CD4-positive, alpha-beta T cell (primary cell): ENCODE data around the gene OR1L4. TPM values are rescaled to one million over a fixed set of nuclear protein-coding genes. Genes with fewer than 3 reads are reported as not detected.

Source experiments
- ATAC-seq: fragments of 200-7000 bp; cut with Tn5 transposase; one replicate; pipeline ENCODE4 v1.10.0; 2022; ENCODE audit warnings: mild to moderate bottlenecking; ENCODE audit not compliant: poor library complexity
- CTCF ChIA-PET: fragments of 350-600 bp; sonication (Branson Sonifier 250); formaldehyde crosslinking; loops from one replicate; lab custom pipeline; 2021; ENCODE audit warnings: antibody characterized with exemption, inconsistent platforms; lab: Charles Lee
- POLR2A ChIA-PET: fragments of 350-600 bp; sonication (Branson Sonifier 250); formaldehyde crosslinking; loops from one replicate; lab custom pipeline; 2021; ENCODE audit warnings: antibody characterized with exemption, inconsistent platforms; lab: Charles Lee
- DNase-seq, 14 experiments: peaks; one replicate each; pipeline ENCODE4 v3.0.0-alpha.2; 2013 to 2020; ENCODE audit warnings: mixed read lengths in 2 of 14
- H3K27ac ChIP-seq, 2 donors: one replicate each; pipeline versions ENCODE4 v1.5.1 to v1.7.0; 2013; ENCODE audit warnings: low read length in 2 of 2, low read depth in 1 of 2, mild to moderate bottlenecking in 1 of 2
- H3K27me3 ChIP-seq, 2 experiments: 1 replicate in 1 of 2; 2 replicates in 1 of 2; pipeline versions ENCODE4 v1.6.1 to v1.7.0; 2013; ENCODE audit warnings: low read length in 2 of 2, control low read depth in 1 of 2, mild to moderate bottlenecking in 1 of 2, moderate library complexity in 1 of 2; ENCODE audit not compliant: insufficient read depth in 2 of 2, control insufficient read depth in 1 of 2
- H3K36me3 ChIP-seq: one replicate; pipeline ENCODE4 v1.6.1; 2013; ENCODE audit warnings: low read length, control low read depth; ENCODE audit not compliant: insufficient read depth
- H3K4me1 ChIP-seq: one replicate; pipeline ENCODE4 v1.6.1; 2013; ENCODE audit warnings: low read length, control low read depth; ENCODE audit not compliant: insufficient read depth
- H3K4me3 ChIP-seq: one replicate; pipeline ENCODE4 v1.5.1; 2013; ENCODE audit warnings: mild to moderate bottlenecking, low read length, moderate library complexity
- H3K9me3 ChIP-seq, 2 experiments: 1 replicate in 1 of 2; 2 replicates in 1 of 2; pipeline versions ENCODE4 v1.6.1 to v1.7.0; 2013; ENCODE audit warnings: low read length in 2 of 2, mild to moderate bottlenecking in 2 of 2, control low read depth in 1 of 2, moderate library complexity in 1 of 2; ENCODE audit not compliant: control insufficient read depth in 1 of 2, insufficient read depth in 1 of 2
- H3K27ac Mint-ChIP-seq: one replicate; pipeline ENCODE4 v1.8.0; 2020; ENCODE audit warnings: mixed read lengths
- H3K27me3 Mint-ChIP-seq: one replicate; pipeline ENCODE4 v1.8.0; 2021; ENCODE audit warnings: mixed read lengths
- H3K36me3 Mint-ChIP-seq: one replicate; pipeline ENCODE4 v1.8.0; 2021; ENCODE audit warnings: low read depth, mixed read lengths
- H3K4me1 Mint-ChIP-seq: one replicate; pipeline ENCODE4 v1.8.0; 2021; ENCODE audit warnings: low read depth, mixed read lengths
- H3K4me3 Mint-ChIP-seq: one replicate; pipeline ENCODE4 v1.8.0; 2020; ENCODE audit warnings: mild to moderate bottlenecking, mixed read lengths
- H3K9me3 Mint-ChIP-seq: one replicate; pipeline ENCODE4 v1.8.0; 2020; ENCODE audit warnings: mixed read lengths
- intact Hi-C, 2 experiments: fragments of 100-400 bp; cut with DNase I in 1 of 2; cut with micrococcal nuclease in 1 of 2; formaldehyde crosslinking; loops; one replicate each; pipeline versions ENCODE4 v1.15.1 to v1.9.0; 2023 to 2025; cut with DNase I, micrococcal nuclease
- polyA plus RNA-seq, 2 donors: library from polyadenylated mRNA; unstranded; fragments of 120-200 nt; gene quantifications; one replicate each; pipeline ENCODE4 v1.2.1, GENCODE V29; 2013
- total RNA-seq, 174 experiments: library from RNA in 2 of 174; stranded (reverse) in 2 of 174; gene quantifications; one replicate each; pipeline ENCODE4 v1.2.3 and lab custom pipeline; 2021 to 2026
- TF ChIP-seq, protein P1 (sequence below): fragments of 200-600 bp; IDR thresholded peaks from one replicate; pipeline ENCODE4 v1.8.0; 2022; ENCODE audit warnings: antibody characterized with exemption, mild to moderate bottlenecking

The OR1L4 gene
- not detected for total RNA-seq
- not detected for polyA plus RNA-seq (2013, experiment 1 of 2)
- polyA plus RNA-seq (2013, experiment 2 of 2): 0.07 TPM
- total RNA-seq (lab: John Stamatoyannopoulos, UW): 0 to 0.07 (median 0) reads per million in 172 experiments

DNA sequence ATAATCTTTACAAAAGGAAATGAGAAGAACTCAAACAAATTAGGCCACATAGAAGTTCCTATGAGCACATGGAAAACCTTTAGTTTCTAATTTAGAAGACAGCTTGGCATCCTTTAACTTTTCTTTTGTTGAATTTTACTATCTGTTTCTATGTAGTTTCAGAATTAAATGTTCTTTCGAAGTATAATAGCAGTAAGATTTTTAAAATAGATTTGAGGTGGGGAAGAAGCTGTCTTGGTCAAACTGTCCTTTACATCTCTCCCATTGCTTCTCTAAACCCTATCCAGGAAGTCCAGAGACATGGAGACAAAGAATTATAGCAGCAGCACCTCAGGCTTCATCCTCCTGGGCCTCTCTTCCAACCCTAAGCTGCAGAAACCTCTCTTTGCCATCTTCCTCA, at the start of gene OR1L4:
TSS of gene OR1L4 (plus strand) at position 301 of the 400 bp plus-strand sequence. CDS start at position 301, 0 bp downstream.
- intact Hi-C loops: no loop called here
- Histone ChIP-seq H3K9me3 (peaks cover 12 to 42% of the 10 kb centered on the region in 2 experiments), H3K4me3 (no peak within 1 kb of the TSS), H3K4me1 (no peaks in the 10 kb centered on the region), H3K36me3 (no peaks in the 10 kb centered on the region), H3K27ac (no peak within 1 kb of the TSS), H3K27me3 (no peaks in the 10 kb centered on the region)
- Mint-ChIP-seq H3K4me1 (no peaks in the 10 kb centered on the region), H3K27ac (no peak within 1 kb of the TSS), H3K27me3 (no peaks in the 10 kb centered on the region), H3K9me3 (peaks cover 19% of the 10 kb centered on the region), H3K4me3 (no peak within 1 kb of the TSS), H3K36me3 (peaks cover 31% of the 10 kb centered on the region)
- DNase-seq: no peak
- ChIA-PET CTCF (no interaction called here), POLR2A (no interaction called here)
- TF ChIP-seq, protein P1, sequence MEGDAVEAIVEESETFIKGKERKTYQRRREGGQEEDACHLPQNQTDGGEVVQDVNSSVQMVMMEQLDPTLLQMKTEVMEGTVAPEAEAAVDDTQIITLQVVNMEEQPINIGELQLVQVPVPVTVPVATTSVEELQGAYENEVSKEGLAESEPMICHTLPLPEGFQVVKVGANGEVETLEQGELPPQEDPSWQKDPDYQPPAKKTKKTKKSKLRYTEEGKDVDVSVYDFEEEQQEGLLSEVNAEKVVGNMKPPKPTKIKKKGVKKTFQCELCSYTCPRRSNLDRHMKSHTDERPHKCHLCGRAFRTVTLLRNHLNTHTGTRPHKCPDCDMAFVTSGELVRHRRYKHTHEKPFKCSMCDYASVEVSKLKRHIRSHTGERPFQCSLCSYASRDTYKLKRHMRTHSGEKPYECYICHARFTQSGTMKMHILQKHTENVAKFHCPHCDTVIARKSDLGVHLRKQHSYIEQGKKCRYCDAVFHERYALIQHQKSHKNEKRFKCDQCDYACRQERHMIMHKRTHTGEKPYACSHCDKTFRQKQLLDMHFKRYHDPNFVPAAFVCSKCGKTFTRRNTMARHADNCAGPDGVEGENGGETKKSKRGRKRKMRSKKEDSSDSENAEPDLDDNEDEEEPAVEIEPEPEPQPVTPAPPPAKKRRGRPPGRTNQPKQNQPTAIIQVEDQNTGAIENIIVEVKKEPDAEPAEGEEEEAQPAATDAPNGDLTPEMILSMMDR: no peak
- no peak for ATAC-seq

DNA sequence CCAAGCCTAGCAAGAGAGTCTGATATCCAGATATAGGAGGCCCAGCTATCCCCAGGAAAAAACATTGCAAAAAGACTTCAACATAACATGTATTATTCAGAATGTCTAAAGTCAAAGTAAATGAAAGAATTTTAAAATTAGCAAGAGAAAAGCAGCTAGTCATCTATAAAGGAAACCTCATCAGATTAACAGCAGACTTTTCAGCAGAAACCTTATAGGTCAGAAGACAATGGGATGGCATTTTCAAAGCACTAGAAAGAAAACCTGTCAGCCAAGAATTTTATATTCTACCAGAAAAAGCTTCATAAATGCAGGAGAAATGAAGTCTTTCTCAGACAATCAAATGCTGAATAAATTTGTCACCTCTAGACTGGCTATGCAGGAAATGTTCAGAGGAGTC, 38.9 kb upstream of the OR1L4 start:
- Mint-ChIP-seq H3K4me3 (no peak overlapping the region), H3K4me1 (no peaks in the 10 kb centered on the region), H3K27ac (no peak overlapping the region), H3K9me3 (peaks cover 5% of the 10 kb centered on the region), H3K36me3 (no peaks in the 10 kb centered on the region), H3K27me3 (no peaks in the 10 kb centered on the region)
- Histone ChIP-seq H3K9me3 (peaks cover 15 to 23% of the 10 kb centered on the region in 2 experiments), H3K36me3 (no peaks in the 10 kb centered on the region), H3K4me1 (no peaks in the 10 kb centered on the region), H3K4me3 (no peak overlapping the region), H3K27ac (no peak overlapping the region), H3K27me3 (no peaks in the 10 kb centered on the region)
- DNase-seq: no peak
- TF ChIP-seq, protein P1: no peak
- intact Hi-C loops: no loop called here
- ChIA-PET POLR2A (no interaction called here), CTCF (no interaction called here)
- no peak for ATAC-seq

GRCh38 chr9:122695696-122696095, 28.1 kb upstream of the OR1L4 start:
- no peak overlapping the region for H3K4me3 Mint-ChIP-seq
- DNase-seq: no peak
- no peak overlapping the region for H3K27ac ChIP-seq
- intact Hi-C loops: no loop called here
- CTCF ChIA-PET: no interaction called here
- no peaks in the 10 kb centered on the region for H3K27me3 Mint-ChIP-seq
- H3K4me3 ChIP-seq: no peak overlapping the region
- H3K4me1 Mint-ChIP-seq: no peaks in the 10 kb centered on the region
- H3K9me3 ChIP-seq: peaks cover 7 to 8% of the 10 kb centered on the region in 2 experiments
- H3K9me3 Mint-ChIP-seq: peaks cover 15% of the 10 kb centered on the region
- H3K27me3 ChIP-seq: no peaks in the 10 kb centered on the region
- POLR2A ChIA-PET: no interaction called here
- TF ChIP-seq, protein P1: no peak
- peaks cover 8% of the 10 kb centered on the region for H3K36me3 Mint-ChIP-seq
- H3K36me3 ChIP-seq: no peaks in the 10 kb centered on the region
- no peak overlapping the region for H3K27ac Mint-ChIP-seq
- no peaks in the 10 kb centered on the region for H3K4me1 ChIP-seq
- ATAC-seq: no peak
